Measurements from ENCODE around the gene CD63. TPM values are rescaled to one million over a fixed set of nuclear protein-coding genes. Genes with fewer than 3 reads are reported as not detected.

Gene CD63
- total RNA-seq, 4 donors from 2014 or later: 683 to 1,145 (median 1,122) TPM

DNA sequence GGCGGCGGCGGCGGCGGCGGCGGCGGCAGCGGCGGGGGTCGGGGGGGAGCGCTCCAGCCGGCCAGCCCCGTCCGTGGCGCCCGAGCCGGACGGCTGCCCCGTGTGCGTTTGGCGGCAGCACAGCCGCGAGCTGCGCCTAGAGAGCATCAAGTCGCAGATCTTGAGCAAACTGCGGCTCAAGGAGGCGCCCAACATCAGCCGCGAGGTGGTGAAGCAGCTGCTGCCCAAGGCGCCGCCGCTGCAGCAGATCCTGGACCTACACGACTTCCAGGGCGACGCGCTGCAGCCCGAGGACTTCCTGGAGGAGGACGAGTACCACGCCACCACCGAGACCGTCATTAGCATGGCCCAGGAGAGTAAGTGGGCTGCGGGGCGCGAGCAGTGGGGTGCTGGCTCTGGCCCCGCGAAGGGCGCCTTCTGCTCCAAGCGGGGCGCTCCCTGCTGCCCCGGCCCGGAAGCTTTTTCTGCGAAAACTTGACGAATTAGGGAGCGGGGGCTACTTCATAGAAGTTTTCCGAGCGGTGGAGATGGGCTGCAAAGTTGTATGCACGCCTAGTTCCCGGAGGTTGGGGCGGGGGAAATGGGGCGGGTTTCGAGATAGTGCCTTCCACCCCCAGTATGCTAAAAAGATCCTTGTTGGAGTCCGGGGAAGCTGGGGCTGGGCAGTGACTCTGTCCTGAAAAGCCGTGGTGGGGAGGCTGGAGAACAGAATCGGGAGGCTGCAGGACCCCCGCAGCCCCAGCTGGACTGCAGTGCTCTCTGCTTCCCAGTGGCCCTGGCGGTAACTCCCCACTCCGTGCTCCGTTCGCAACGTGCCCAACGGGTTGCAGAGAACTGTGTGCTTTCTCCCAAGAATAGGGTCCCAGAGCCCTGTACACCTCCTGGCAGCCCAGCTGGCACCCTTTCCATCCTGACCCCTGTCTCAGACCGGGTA lies 14.9 kb upstream of the CD63 start:
- Histone ChIP-seq H3K9me3 (no peaks in the 10 kb centered on the region), H3K36me3 (no peaks in the 10 kb centered on the region), H3K4me1 (peaks cover 25 to 34% of the 10 kb centered on the region in 2 donors), H3K27me3 (no peaks in the 10 kb centered on the region), H3K27ac (peak overlapping the region in 2 of 3 donors; percentile 43 to 49), H3K4me3 (replicated peaks in 1 of 3) (peak overlapping the region in 1 of 3 donors; percentile 62)
- intact Hi-C loops (cut with DNase I): loop anchor here (5.0 kb wide), 1 partner anchor 54 kb away; no protein-coding TSS in a partner anchor
- no peak for TF ChIP-seq POLR2A (IDR thresholded peaks at IDR 0.05)
- TF ChIP-seq, protein P1, sequence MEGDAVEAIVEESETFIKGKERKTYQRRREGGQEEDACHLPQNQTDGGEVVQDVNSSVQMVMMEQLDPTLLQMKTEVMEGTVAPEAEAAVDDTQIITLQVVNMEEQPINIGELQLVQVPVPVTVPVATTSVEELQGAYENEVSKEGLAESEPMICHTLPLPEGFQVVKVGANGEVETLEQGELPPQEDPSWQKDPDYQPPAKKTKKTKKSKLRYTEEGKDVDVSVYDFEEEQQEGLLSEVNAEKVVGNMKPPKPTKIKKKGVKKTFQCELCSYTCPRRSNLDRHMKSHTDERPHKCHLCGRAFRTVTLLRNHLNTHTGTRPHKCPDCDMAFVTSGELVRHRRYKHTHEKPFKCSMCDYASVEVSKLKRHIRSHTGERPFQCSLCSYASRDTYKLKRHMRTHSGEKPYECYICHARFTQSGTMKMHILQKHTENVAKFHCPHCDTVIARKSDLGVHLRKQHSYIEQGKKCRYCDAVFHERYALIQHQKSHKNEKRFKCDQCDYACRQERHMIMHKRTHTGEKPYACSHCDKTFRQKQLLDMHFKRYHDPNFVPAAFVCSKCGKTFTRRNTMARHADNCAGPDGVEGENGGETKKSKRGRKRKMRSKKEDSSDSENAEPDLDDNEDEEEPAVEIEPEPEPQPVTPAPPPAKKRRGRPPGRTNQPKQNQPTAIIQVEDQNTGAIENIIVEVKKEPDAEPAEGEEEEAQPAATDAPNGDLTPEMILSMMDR (IDR thresholded peaks at IDR 0.05): peak in 1 of 6 experiments; percentile 16
- WGBS, 2 donors: 0 to 2% methylated on average over 11 to 29 of the region's 73 CpGs
- peak; percentile 64 to 70 for DNase-seq

DNA sequence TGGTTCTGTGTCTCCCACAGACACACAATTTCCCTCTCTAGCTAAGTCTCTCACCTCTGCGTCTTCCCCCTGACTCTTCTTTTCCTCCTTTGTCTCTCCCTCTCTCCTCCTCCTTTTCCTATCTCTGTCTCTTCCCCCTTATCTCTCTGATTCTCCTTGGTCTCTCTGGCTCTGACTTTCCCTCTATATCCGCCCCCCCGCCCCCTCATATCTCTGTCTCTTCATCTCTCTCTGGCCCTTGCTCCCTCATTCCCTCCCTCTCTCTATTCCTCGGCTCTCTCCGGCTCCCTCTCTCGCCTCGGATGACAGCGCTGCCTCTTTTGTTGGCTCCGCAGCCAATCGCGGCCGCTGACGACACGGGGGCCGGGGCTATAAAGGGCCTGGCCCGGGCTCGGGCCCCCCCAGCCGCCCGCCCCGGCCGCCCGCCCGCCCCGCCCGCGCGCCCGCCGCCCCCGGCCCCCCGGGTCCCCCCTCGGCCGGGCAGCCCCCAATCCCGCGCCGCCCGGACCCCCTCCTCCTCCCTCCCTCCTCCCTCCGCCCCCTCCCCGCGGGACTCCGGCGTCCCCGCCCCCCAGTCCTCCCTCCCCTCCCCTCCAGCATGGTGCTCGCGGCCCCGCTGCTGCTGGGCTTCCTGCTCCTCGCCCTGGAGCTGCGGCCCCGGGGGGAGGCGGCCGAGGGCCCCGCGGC lies 14.1 kb upstream of the CD63 start, which contains the start of gene GDF11:
Gene GDF11 (plus strand): TSS at position 404 of the 687 bp plus-strand sequence. CDS start 195 bp downstream, at position 599.
- Histone ChIP-seq H3K27me3 (no peaks in the 10 kb centered on the region), H3K4me1 (peaks cover 29 to 38% of the 10 kb centered on the region in 2 donors), H3K36me3 (no peaks in the 10 kb centered on the region), H3K27ac (peak within 1 kb of the TSS in 2 of 3 donors; percentile 43 to 49), H3K9me3 (no peaks in the 10 kb centered on the region), H3K4me3 (replicated peaks in 1 of 3) (peak within 1 kb of the TSS in 1 of 3 donors; percentile 62)
- intact Hi-C loops (cut with DNase I): loop anchor here (5.0 kb wide), 1 partner anchor 54 kb away; no protein-coding TSS in a partner anchor
- TF ChIP-seq, protein P1 (IDR thresholded peaks at IDR 0.05): no peak
- peak in 1 of 2 donors; percentile 79 for TF ChIP-seq POLR2A (IDR thresholded peaks at IDR 0.05)
- WGBS, 2 donors: 0 to 1% methylated on average over 15 to 16 of the region's 53 CpGs
- peak; percentile 83 to 87 for DNase-seq

DNA sequence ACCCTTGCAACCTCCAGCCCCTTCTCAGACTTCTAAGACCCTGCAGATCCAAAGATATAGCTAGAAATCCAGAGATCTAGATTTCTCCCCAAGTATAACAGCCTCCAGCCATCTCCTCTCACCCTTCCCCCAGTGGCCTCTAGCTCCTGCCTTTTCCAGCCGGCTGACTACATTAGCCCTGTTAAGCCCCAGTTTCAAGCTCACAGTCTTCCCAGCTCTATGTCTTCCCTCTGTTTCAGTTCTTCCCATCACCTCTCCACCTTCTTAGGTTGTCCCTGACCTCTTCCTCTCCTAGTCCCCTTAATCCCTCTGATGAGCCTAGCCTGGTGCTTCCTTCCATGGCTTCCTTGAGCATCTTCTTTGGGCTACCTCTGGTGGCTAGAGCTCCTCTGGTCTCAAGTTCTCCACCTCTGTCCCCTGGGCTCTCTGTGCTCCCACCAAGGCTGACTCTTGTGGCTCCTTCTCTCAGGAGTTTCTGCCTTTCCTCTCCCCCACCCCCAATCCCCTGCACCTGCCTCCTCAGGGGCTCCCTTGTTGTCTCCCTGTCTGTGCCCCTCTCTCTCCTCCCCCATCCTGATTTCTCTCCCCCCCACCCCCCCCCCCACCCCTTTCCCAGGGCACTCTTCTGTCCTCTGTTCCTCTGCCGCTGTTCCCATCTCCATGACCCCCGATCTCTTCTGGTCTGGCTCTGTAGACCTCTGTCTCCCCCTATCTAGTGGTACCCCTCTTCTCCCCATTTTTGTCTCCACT lies 13.3 kb upstream of the CD63 start:
- 17 to 28% methylated on average over 3 of the region's 3 CpGs for WGBS, 2 donors
- no peak for DNase-seq
- H3K4me3 ChIP-seq (replicated peaks in 1 of 3): no peak overlapping the region
- H3K4me1 ChIP-seq: peaks cover 31 to 46% of the 10 kb centered on the region in 2 donors
- no peak for TF ChIP-seq POLR2A (IDR thresholded peaks at IDR 0.05)
- TF ChIP-seq, protein P1 (IDR thresholded peaks at IDR 0.05): no peak
- no peak overlapping the region for H3K27ac ChIP-seq
- no peaks in the 10 kb centered on the region for H3K27me3 ChIP-seq
- intact Hi-C loops (cut with DNase I): loop anchor here (5.0 kb wide), 1 partner anchor 55 kb away; no protein-coding TSS in a partner anchor
- no peaks in the 10 kb centered on the region for H3K36me3 ChIP-seq
- H3K9me3 ChIP-seq: no peaks in the 10 kb centered on the region

DNA sequence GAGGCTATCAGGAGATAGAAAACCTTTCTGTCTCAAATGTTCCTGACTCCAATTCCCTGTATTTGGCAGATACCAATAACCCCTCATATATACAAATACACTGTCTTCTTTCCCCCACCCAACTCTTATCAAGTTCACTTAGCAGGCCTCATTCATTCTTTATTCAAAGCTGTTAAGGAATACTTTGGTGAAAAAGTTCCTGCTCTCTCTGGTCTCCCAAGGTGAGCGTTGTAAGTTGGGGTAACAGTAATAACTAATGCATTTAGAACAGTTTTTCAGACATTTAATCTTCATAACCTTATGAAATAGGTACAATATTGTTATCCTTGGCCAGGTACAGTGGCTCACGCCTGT lies 10.2 kb upstream of the CD63 start:
- Histone ChIP-seq H3K4me3 (replicated peaks in 1 of 3) (no peak overlapping the region), H3K27ac (peak overlapping the region in 1 of 3 donors; percentile 69), H3K9me3 (no peaks in the 10 kb centered on the region), H3K27me3 (no peaks in the 10 kb centered on the region), H3K36me3 (no peaks in the 10 kb centered on the region), H3K4me1 (peaks cover 15 to 29% of the 10 kb centered on the region in 2 donors)
- DNase-seq: no peak
- intact Hi-C loops (cut with DNase I): loop anchor here (2.0 kb wide), 1 partner anchor 202 kb away; no protein-coding TSS in a partner anchor
- 80 to 81% methylated on average over 2 of the region's 2 CpGs for WGBS, 2 donors
- TF ChIP-seq, protein P1 (IDR thresholded peaks at IDR 0.05): no peak
- TF ChIP-seq POLR2A (IDR thresholded peaks at IDR 0.05): no peak

Data from thyroid gland (tissue), 4 donors.